Breast epithelium (tissue), 3 donors: Measurements from ENCODE around the gene PKMYT1.

ENCODE experiments used
- POLR2A ChIP-seq: fragments of 450-650 bp; IDR thresholded peaks from one replicate; pipeline ENCODE4 v1.6.1; 2016; ENCODE audit warnings: antibody characterized with exemption, mild to moderate bottlenecking, moderate library complexity
- POLR2AphosphoS5 ChIP-seq, 3 donors: sonication (generic); formaldehyde crosslinking; IDR thresholded peaks; one replicate each; pipeline ENCODE4 v1.6.1; 2017; ENCODE audit warnings: antibody characterized with exemption in 3 of 3

DNA sequence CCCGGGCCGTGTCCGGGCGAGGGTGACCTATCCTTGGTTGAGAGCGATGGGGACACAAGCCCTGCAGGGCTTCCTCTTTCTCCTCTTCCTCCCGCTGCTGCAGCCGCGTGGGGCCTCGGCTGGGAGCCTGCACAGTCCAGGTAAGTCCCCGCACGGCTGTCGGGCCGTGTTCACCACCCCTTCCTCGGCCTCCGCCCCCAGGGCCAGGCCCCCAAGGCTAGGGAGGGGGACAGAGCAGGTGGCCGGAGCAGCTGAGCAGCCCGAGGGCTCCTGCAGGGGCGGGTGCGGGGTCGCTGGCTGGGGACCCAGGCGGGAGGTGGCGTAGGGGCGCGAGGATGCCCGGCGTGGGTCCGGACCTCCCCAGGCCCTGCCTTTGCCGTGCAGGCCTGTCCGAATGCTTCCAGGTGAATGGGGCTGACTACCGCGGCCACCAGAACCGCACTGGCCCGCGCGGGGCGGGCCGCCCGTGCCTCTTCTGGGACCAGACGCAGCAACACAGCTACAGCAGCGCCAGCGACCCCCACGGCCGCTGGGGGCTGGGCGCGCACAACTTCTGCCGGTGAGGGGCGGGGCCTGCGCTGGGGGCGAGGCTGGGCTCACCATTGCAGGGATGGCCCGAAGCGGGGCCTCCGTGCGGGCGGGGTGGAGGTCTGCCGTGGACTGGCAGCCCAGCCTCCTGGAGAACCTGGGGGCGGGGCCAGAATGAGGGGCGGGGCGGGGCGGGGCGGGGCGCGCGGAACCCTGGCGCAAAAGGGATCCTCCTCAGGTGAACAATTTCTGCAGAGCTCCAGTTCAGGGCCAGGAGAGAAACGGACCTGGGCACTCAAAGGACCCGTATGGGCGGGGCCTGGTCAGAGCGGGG, 15.5 kb downstream of the PKMYT1 start:
- TF ChIP-seq POLR2A (no peak), POLR2AphosphoS5 (IDR thresholded peaks at IDR 0.05) (no peak)
